HL-60/S4 treated with phorbol 12-myristate 13-acetate at 8.2 ng/mL for 4 days and 3 days (cell line): ENCODE measurements around the gene LRG1.
"Not testable (repeated sequence)": the region's sequence is repeated elsewhere in the genome, so short reads cannot be mapped to it uniquely, and the experiment has no call there.

Experiments used
- in situ Hi-C: fragments of 300-500 bp; cut with MboI; formaldehyde crosslinking; loops from 2 replicates; pipeline ENCODE4 v1.15.0; 2022; ENCODE audit warnings: low sequenced_read_pairs

LRG1 gene

DNA sequence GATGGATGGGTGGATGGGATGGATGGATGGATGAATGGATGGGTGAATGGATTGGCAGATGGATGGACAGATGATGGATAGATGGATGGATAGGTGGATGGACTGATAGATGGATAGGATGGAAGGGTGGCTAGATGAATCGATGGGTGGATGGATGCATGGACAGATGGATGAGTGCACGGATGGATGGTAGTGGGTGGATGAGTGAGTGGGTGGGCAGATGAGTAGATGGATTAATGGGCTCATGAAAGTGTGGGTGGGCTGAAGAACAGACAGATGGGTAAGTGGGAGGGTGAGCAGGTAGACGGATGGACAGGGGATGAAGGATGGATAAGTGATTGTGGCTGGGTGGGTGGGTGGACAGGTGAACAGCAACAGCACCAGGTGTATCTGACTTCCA lies 13.9 kb upstream of the LRG1 start:
- in situ Hi-C loops = no loop called here

DNA sequence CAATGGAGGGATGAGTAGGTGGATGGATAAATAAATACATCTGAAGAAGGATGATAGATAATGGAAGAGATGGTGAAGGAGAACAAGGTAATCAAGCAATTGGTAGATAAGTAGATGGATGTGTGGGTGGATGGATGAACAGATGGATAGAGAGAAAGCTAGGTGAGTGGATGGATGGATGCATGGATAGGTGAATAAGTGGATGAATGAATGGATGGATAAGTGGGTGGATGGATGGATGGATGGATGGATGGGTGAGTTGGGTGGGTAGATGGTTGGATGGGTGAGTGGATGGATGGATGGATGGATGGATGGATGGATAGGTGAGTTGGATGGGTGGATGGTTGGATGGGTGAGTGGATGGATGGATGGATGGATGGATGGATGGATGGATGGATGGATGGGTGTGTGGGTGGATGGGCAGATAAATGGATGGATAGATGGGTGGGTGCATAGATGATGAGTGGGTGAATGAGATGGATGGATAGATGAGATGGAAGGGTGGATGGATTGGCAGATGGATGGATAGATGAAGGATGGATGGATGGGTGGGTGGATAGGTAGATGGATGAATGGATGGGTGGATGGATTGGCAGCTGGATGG lies 13.4 kb upstream of the LRG1 start:
- in situ Hi-C loops = no loop called here

DNA sequence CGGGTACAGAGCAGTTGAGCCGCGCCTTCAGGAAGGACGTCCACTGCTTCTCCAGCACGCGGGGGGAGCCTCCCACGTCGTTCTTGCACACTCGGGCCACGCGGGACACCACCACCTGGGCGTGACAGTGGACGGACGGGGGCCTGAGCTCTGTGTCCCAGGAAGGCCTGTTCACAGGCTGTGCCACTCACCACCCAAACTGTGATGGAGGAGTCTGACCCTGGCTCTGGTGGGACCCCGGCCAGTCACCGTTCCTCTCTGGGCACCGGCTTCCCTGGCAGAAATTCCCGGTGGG lies 12.6 kb upstream of the LRG1 start:
- in situ Hi-C loops = no loop called here

DNA sequence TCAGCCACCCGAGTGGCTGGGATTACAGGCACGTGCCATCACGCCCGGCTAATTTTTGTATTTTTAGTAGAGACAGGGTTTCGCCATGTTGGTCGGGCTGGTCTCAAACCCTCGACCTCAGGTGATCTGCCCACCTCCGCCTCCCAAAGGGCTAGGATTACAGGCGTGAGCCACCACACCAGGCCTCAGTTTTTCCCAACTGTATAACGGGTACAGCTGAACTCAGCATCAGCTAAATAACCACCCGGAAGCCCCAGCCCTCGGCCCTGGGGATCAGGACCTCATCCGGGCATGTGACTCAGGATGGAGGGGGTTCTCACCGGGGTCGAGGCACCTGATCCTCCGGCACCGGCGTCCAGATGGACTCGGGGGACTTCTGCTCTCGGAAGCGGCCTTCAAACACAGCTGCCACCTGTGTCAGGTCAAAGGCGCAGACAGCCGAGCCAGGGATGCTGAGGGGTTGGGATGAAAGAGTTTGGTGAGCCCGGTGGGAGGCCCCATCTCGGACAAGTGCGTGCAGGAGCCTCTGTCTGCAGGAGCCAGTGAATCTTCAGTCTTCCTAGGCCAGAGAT lies 10.7 kb upstream of the LRG1 start:
- in situ Hi-C loops = no loop called here

DNA sequence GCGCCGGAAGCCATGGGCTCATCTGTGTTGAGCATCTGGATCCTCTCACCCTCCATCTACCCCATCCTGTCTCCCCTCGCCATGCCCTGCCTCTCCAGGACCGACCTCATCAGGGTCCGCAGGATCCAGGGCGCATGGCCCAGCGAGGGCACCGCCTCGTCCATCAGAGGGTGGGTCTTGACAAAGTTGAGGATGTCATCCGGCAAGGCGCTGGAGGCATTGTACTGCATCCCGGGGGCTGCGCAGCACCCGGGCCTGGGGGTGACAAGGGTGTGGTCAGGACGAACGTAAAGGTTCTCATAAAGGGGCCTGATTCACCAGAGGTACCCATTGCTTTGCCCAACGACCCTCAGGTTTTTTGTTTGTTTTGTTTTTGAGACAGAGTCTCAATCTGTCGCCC lies 10.2 kb upstream of the LRG1 start:
- in situ Hi-C loops = no loop called here

DNA sequence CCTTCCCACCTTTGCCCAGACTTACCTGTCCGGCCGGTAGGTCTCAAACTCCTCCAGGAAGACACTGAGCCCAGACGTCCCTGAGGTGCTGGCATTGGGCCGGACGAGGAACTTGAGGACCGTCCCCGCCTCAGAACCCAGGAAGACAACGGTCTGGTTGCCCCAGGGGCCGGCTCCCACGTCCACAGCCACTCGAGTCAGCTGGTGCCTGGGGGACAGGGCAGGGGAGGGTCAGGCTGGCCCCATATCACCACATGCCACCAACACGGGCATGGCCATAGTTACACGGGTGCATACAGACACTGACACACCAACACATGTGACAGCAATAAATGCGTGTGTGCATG lies 8.4 kb upstream of the LRG1 start:
- in situ Hi-C loops = no loop called here

DNA sequence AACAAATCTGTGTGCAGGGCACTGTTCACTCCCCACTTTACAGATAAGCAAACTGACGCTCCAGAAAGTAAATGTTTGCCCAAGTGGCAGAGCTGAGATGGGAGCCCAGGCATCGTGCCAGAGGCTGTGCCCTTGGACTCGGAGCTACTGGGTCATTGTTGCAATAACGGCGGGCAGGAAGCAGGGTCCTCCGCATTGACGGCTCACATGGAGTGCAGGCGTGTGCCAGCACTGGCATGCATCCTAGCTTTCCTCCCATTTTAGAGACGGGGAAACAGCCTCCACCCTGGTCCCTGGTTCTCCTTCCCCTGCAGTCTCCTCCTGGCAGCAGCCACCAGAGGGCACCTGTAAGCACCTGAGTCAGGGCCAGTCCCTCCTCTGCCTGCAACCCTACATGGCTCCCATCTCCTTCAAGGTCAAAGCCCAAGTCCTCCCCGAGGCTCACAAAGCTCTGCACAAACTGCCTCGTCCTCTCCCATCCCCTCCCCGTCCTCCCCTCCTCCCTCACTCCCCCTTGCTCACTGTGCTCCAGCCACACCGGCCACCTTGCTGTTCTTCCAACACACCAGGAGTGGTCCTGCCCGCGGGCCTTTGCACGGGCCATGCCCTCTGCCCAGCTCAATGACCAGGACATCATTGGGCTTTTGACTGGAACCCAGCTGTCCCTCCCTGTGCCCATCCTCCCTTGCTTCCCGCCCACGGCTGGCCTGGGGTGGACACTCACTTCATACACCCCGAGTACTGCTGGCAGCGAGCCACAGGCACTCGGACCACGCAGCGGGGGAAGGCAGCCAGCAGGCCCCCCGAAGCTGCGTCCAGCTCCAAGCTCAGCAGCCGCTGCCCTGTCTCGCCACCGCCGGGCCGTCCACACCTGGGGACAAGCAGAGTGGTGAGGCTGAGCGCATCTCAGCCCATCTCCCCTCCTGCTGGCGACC lies 7.7 kb upstream of the LRG1 start:
- in situ Hi-C loops = no loop called here

DNA sequence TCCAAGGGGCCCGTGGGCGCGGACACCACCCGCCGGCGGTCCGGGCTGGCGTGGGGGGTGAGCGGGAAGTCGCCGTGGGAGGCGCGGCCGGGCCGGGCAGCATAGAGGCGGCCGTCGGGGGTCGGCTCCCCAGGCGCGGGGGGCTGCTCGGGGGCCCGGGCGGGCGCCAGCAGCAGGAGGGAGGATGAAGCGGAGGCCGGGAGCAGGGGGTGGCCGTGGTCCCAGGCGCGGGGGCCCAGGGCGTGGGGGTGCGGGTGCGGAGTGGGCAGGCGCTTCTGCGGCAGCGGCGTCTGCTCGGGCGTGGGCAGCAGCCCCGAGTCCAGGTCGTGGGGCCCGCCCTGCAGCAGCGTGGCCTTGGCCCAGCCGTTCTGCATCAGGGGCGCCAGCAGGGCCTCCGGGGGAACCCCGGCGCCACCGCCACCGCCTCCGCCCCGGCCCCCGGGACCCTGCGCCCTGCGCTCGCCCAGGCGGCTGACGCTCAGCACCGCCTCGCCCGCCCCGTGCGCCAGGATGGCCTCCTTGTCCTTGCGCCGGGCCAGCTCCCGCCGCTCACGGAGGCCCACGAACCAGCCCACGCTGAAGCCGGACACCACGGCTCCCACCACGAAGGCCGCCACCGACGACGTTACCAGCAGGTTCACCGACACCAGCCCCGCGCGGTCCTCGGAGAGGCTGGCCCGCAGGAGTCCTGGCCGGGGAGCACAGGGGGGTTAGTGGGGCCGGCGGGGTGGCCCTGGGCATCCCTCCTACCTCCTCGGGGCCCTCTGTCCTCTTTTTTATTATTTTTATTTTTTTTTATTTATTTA lies 4.2 kb upstream of the LRG1 start:
- in situ Hi-C loops = no loop called here

DNA sequence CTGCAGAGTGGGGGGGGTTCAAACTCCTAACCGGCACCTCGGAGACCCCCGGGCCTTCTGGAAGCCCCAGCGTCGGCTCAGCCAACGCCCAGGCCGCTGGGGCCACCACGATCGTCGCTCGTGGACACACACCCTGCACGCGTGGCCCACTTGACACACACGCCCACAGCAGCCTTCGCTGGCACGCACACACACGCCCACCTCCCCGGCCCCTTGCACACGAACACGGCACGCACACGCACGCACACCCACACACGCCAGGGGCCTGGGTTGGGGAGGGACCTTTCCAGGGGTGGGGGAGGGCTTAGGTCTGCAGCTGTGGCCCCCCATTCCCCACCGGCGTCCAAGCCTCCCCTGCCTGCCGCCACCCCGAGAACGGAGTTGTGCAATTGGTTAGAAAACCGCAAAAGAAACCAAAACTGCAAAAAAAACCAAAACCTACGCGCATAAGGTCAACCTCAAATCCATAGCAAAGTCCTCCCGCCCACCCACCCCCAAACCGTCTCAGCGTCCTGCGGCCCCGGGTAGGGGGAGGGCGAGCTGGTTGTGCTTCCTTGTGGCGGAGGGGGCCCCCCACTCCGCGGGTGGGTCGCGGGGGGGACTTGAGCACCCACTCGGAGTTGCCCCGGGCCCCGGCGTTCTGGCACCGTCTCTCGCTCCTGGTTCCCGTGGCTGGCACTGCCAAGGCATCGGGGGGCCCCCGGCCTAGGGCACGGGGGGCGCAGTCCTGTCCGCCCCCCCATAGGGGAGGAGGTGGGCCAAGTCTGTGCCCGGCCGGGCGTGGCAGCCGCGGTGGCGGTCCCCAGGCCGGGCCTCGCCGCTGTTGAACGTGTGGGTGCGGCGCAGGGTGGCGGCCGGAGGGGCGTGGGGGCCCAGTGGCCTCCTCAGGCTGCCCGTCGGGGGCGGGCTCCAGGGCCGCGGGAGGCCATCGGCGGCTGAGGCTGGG lies 3.3 kb upstream of the LRG1 start:
- in situ Hi-C loops = no loop called here

DNA sequence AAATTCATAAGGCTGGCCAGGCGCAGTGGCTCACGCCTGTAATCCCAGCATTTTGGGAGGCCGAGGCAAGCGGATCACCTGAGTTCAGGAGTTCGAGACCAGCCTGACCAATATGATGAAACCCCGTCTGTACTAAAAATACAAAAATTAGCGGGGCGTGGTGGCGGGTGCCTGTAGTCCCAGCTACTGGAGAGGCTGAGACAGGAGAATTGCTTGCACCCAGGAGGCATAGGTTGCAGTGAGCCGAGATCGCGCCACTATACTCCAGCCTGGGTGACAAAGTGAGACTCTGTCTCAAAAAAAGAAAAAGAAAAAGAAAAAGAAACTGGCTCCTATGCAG lies 1.9 kb upstream of the LRG1 start:
- in situ Hi-C loops = not testable (repeated sequence)

DNA sequence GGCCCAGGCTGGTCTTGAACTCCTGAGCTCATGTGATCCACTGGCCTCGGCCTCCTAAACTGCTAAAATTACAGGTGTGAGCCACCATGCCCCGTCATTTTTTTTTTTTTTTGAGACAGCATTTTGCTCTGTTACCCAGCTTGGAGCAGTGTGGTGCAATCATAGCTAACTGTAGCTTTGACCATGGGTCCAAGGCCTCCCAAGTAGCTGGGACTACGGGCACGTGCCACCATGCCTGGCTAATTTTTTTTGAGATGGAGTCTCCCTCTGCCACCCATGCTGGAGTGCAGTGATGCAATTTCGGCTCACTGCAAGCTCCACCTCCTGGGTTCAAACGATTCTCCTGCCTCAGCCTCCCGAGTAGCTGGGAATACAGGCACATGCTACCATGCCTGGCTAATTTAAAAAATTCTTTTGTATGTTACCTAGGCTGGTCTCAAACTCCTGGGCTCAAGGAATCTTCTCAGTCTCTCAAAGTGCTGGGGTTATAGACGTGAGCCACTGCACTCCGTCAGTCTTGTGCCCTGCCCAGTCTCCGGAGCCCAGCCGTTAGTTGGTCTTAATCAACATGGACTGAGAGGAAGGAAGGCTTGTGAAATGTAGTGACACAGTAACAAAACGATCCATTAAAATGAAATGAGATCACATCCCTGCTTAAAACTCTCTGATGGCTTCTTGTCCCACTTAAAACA lies 1.4 kb upstream of the LRG1 start:
- in situ Hi-C loops = no loop called here

DNA sequence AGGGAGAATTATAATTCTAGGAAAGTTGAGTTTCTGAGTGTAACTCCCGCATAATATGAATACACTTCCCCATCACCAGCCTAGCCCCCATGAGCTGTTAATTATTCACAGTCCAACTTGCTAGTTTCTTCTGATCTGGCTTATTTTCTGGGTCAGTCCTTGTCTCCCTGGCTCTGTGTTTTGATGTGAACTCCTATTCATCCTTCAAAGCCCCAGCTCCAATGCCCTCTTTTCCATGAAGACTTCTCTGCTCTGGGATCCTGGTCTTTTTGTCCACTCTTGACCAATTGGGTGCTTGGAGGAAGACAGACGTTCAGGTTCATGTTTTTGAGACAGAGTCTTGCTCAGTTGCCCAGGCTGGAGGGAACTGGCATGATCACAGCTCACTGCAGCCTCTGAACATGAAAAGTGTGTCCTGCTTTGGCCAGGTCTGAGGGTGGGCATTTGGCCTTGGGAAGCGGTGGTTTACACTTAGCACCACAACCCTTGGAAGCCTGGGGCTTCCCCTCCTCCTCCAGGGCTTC lies 605 bp downstream of the LRG1 start:
- in situ Hi-C loops = no loop called here

DNA sequence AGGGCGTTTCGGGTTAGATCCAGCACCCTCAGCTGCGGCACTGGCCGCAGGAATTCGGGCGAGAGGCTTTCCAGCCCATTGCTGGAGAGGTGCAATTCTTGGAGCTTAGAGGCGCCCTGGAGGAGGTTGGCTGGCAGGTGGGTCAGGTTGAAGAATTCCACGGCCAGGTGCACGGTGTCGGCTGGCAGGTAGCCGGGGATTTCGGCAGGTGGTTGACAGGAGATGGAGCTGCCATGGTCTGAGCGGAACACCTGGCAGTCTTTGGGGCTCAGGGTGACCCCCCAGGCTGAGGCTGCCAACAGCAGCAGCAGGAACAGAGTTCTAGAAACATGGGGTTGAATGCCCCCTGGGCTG lies 1.3 kb downstream of the LRG1 start:
- in situ Hi-C loops = no loop called here

DNA sequence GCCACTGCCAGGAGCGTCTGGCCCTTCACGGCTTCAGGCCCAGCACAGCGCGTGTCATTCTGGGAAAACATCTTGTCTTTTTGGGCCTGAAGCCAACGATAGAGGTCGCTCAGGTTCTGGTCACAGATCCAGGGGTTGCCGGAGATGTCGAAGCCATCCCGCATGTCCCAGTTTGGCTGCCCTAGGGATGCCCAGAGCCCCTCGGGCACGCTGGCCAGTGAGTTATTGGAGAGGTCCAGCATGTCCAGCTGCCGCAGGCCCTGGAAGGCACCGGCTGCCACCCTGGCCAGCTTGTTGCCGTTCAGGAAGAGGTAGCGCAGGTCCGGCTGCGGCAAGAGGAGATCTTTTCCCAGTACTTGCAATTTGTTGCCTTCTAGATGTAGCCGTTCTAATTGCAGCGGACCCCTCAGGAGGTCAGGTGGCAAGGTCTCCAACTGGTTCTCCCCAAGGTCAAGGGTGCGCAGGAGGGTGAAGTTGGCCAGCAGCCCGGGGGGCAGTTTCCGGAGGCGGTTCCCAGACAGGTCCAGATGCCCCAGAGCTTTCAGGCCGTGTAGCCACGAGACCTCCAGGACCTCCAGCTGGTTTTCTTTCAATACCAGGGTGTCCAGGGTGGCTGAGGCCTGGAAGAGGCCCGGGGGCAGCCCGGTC lies 1.8 kb downstream of the LRG1 start:
- in situ Hi-C loops = no loop called here

DNA sequence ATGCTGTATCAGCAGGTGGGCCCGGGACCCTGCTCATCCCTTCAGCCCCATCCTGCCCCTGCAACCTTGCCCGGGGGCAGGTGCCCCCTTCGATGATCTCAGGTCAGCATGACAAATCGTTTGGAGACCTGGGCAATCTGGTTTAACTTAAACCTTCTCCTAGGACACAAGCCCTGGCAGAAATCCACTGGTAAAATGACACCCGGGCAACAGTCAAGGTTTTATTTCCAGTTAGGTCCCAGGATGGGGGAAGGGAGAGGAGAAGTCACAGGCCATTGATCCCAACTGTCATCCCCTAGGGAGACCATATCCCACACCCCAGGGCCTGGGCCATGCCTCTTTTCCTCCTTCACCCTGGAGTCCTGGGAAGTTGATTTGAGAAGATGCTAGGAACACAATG lies 3.0 kb downstream of the LRG1 start:
- in situ Hi-C loops = no loop called here

DNA sequence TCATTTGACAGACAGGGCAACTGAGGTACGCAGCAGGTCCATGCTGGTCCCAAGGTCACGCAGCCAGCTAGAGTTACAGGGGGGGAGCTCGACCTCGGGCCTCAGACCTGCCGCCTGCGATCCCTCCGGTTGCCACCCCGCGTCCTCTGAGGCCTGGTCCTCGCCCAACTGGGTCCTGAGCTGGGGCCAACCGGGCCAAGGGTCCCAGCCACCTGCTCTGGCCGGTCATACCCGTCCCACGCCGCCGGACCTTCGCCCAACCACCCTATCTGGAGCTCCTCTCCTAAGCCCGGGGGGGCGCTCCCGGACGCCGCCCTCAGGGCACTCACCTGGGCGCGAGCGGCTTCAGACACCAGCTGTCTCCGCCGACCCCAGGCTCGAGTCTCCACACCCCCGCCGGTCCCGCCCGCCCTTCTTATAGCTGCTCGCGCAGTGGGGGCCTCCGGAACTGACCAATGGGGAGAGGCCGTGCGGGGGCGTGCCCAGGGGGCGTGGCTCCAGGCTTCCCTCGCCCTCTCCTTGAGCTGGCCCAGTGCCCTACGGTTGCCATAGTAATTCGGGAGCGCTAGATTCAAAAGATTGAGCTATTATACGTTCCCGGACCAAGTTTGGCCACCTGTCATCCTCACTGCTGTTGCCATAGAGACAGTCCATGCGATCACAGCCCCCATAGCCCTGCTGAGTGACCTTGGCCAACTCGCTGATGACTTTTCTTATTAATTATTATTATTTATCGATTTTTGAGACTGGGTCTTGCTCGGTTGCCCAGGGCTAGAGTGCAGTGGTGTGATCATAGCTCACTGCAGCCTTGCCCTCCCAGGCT lies 4.8 kb downstream of the LRG1 start, which contains the start of gene PLIN5:
Gene PLIN5, minus strand, starts transcription at position 389 of the 823 bp plus-strand sequence. CDS start 1,150 bp downstream, outside the sequence.
- in situ Hi-C loops = no loop called here

DNA sequence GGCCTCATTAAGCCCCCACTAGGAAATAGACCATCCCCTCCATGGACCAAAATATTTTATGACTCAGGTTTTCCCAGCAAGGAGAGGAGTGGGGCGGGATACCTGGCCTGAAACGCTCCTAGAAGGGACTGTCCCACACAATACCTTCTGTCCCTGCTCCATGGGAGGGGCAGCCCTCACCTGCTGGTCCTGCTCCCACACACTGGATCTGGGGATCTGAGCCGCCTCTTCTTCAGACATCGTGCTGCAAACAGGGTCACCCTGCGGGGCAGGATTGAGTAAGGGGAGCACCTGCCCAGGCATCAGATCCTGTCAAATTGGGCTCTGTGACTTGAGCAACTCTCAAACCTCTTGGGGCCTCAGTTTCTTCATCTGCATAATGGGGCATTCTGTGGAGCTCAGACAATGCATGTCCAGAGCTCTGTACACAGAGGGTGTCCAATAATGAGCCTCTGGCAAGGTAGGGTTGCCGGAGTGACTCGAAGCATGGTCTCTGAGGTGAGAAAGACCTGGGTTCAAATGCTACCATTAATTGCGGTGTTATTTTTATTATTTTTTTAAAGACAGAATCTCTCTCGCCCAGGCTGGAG lies 5.9 kb downstream of the LRG1 start:
- in situ Hi-C loops = no loop called here

DNA sequence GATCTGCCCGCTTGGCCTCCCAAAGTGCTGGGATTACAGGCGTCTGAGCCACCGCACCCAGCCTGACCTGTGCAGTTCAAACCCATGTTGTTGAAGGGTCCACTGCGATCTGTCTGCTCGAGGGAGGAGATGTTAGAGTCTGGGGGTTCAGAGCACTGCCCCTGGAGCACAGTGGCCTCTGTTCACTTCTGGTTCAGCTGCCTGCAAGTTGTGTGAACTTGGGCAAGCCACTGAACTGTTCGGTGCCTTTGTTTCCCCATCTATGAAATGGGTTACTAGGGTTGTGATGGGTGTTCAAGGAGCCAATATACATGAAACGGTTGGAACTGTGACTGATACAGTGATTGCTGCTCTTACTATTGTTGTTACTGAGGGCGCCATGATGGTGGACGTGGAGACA lies 6.5 kb downstream of the LRG1 start:
- in situ Hi-C loops = no loop called here
